Measurements from ENCODE around the gene SCUBE1.

- TF ChIP-seq ZBTB33 (IDR thresholded peaks at IDR 0.05; ENCODE audit: borderline replicate concordance, low read depth): no peak
- TF ChIP-seq CTCF (IDR thresholded peaks at IDR 0.05): no peak
- no peak for TF ChIP-seq PBX3 (IDR thresholded peaks at IDR 0.05)
- no peak for TF ChIP-seq EZH2phosphoT487 (IDR thresholded peaks at IDR 0.05; ENCODE audit: borderline replicate concordance, low read depth)
- no peak for TF ChIP-seq TAF1 (IDR thresholded peaks at IDR 0.05; ENCODE audit: borderline replicate concordance, low read depth, low read length)
- no peak for TF ChIP-seq REST (IDR thresholded peaks at IDR 0.05; ENCODE audit: low read depth, low read length)
- TF ChIP-seq POLR2AphosphoS5 (IDR thresholded peaks at IDR 0.05; ENCODE audit: low read depth, low read length): no peak
- TF ChIP-seq EP300 (IDR thresholded peaks at IDR 0.05; ENCODE audit: borderline replicate concordance in 1 of 2, low read depth in 1 of 2, low read length in 1 of 2): no peak
- TF ChIP-seq, protein P1, sequence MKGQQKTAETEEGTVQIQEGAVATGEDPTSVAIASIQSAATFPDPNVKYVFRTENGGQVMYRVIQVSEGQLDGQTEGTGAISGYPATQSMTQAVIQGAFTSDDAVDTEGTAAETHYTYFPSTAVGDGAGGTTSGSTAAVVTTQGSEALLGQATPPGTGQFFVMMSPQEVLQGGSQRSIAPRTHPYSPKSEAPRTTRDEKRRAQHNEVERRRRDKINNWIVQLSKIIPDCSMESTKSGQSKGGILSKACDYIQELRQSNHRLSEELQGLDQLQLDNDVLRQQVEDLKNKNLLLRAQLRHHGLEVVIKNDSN (IDR thresholded peaks at IDR 0.05; ENCODE audit: borderline replicate concordance, low read depth): no peak
- TF ChIP-seq, protein P2, sequence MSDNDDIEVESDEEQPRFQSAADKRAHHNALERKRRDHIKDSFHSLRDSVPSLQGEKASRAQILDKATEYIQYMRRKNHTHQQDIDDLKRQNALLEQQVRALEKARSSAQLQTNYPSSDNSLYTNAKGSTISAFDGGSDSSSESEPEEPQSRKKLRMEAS (IDR thresholded peaks at IDR 0.05; ENCODE audit: low read depth): no peak
These were observed 139.6 kb downstream of the SCUBE1 start for GRCh38 chr22:43203471-43203981.

Data from SK-N-SH (cell line).